Loucy (cell line): Measurements from ENCODE around the gene ARFIP1.

Experiments used
- EZH2phosphoT487 ChIP-seq: fragments of 200-600 bp; IDR thresholded peaks from 2 replicates; pipeline ENCODE4 v1.6.1; 2018; ENCODE audit warnings: antibody characterized with exemption, mild to moderate bottlenecking, moderate library complexity, borderline replicate concordance
- TF ChIP-seq, protein P1 (sequence below): fragments of 200-600 bp; sonication (generic); conservative IDR thresholded peaks from 2 replicates; pipeline ENCODE4 v1.5.1; 2014; ENCODE audit warnings: mild to moderate bottlenecking, antibody characterized with exemption, low read length

- TF ChIP-seq, protein P1, sequence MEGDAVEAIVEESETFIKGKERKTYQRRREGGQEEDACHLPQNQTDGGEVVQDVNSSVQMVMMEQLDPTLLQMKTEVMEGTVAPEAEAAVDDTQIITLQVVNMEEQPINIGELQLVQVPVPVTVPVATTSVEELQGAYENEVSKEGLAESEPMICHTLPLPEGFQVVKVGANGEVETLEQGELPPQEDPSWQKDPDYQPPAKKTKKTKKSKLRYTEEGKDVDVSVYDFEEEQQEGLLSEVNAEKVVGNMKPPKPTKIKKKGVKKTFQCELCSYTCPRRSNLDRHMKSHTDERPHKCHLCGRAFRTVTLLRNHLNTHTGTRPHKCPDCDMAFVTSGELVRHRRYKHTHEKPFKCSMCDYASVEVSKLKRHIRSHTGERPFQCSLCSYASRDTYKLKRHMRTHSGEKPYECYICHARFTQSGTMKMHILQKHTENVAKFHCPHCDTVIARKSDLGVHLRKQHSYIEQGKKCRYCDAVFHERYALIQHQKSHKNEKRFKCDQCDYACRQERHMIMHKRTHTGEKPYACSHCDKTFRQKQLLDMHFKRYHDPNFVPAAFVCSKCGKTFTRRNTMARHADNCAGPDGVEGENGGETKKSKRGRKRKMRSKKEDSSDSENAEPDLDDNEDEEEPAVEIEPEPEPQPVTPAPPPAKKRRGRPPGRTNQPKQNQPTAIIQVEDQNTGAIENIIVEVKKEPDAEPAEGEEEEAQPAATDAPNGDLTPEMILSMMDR, result no peak
- TF ChIP-seq EZH2phosphoT487, result no peak
These were observed 98.1 kb downstream of the ARFIP1 start for GRCh38 chr4:152877868-152878267.
